GM19468 (cell line): ENCODE measurements around the gene D2HGDH.
"Not testable (repeated sequence)": the region's sequence is repeated elsewhere in the genome, so short reads cannot be mapped to it uniquely, and the experiment has no call there.

Source experiments
- ATAC-seq: cut with Tn5 transposase; IDR thresholded peaks from one replicate; pipeline ENCODE4 v1.9.1; 2021; ENCODE audit warnings: mild to moderate bottlenecking, moderate library complexity, moderate number of reproducible peaks; ENCODE audit not compliant: unreplicated experiment; ENCODE audit errors: extremely low read depth

D2HGDH gene

DNA sequence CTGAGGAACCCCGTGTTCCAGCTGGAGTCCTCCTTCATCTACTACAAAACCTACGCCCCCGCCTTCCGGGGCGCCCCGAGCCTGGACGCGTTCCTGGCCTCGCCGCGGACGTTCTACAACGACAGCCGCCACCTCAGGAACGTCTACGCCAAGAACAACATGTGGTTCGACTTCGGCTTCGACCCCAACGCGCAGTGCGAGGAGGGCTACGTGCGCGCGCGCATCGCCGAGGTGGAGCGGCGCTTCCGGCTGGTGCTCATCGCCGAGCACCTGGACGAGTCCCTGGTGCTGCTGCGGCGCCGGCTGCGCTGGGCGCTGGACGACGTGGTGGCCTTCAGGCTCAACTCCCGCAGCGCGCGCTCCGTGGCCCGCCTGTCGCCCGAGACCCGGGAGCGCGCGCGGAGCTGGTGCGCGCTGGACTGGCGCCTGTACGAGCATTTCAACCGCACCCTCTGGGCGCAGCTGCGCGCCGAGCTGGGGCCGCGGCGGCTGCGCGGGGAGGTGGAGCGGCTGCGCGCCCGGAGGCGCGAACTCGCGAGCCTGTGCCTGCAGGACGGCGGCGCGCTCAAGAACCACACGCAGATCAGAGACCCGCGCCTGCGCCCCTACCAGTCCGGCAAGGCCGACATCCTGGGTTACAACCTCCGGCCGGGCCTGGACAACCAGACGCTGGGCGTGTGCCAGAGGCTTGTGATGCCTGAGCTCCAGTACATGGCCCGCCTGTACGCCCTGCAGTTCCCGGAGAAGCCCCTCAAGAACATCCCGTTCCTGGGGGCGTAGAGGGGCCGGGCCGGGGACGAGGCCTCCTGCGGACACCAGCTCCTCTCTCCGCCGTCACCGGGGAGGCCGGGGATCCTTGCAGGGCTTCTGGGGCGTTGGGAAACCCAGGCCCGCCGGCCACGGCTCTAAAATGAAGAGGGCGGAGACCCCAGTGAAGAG is 69.2 kb downstream of the D2HGDH start:
- no peak for ATAC-seq

GRCh38 chr2:241804326-241805229 is 70.1 kb downstream of the D2HGDH start:
- ATAC-seq: no peak

- not testable (repeated sequence) for ATAC-seq
Measured at GRCh38 chr2:241806217-241806616, 71.8 kb downstream of the D2HGDH start.

DNA sequence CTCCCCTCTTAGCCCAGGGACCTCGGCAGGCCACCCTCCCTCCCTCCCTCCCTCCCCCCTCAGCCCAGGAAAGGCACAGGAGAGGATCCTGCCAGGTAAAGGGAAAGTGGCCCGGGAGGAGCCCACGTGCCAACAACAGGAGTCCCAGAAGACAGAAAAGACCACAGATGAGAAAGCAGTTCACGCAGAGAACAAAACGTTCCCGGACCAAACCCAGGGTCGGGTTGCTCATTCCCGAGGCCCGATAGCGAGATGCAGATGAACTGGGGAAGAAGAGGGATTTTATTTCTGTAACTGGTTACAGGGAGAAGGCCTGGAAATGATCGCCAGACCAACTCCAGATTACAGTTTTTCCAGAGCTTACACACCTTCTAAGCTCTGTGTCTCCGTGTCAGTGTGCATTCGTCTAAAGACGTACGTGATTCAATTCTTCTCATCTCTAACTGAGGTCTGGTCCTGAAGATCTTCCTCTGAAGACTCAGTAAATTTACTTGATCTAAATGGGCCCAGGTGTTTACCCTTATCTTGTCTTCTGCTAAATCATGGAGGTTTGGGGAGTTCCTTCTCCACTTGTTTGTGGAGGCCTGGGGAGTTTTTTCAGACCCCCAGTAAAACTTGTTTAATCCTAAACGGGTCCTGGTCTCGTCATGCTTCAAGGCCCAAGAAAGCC is 73.8 kb downstream of the D2HGDH start:
- no peak for ATAC-seq

DNA sequence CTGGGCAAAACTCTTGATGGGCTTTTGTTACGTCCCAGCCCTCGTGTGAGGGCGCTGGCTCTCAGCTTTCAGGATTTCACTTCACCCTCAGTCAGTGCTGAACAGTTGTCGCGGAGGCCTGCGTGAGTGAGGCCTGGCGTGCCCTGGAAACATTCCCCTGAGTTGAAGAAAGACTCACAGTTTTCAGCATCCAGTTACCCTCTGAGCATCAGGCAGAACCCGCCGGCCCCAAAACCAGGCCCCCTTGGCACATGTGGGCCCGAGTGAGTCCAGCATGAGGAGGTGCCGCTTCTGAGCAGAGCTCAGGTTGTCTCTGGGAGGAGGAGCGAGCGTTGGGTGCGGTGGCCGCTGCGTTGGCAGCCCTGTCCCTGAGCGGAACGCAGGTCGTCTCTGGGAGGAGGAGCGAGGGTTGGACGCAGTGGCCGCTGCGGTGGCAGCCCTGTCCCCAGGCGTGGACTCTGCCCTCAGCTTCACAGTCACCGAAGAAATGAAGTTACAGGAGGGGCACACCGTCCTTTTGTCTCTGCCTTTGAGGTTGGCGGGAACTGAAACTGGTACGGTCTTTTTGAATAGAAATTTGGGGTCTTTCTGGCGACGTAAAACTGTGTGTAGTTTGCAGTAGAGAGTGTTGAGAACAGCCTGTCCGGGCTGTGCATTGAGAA is 74.4 kb downstream of the D2HGDH start, which contains the start of gene NEU4:
NEU4 (plus strand) TSS at position 473 of the 662 bp plus-strand sequence. CDS start 5,292 bp downstream, outside the sequence.
- no peak for ATAC-seq

DNA sequence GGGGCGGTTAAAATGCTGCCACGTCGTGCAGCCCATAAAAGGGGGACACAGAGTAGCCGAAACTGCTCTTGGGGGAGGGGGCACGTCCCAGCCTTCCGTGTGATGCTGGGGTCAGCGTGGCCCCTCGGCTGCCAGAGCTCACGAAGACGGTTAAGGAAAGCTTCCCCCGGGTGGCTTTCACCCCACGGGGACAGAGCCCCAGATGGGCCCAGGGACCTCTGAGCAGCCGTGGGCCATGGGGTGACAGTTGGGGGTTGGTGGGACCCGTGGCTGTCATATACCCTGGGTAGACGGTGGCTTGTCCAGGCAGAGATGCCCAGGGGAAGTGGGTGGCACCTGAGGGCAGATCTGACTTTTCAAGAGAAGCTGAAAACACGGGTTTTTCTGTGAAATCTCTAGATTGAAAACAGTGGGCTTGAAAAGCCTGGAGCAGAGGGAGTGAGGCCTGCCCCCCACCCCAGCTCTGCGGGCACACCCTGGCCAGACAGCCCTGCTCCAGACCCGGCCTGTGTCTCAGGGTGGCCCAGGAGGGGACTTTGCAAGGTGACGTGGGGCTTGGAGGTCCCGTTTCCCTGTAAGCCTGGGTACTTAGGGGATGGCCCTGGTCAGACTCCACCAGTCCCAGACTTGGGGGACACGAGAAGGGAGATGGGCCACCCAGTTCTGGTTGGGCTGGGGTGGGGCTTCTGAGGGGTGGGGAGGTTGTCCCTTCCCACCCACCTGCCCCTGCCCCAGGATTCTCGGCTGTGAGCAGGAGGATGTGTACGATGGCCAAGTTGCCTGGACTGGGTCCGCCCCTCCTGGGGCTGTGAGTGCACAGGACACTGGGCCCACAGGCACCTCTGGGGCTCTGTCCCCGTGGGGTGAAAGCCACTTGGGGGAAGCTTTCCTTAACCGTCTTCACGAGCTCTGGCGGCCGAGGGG is 75.2 kb downstream of the D2HGDH start:
- ATAC-seq: no peak

GRCh38 chr2:241810307-241811200 is 76.1 kb downstream of the D2HGDH start:
- ATAC-seq: no peak

DNA sequence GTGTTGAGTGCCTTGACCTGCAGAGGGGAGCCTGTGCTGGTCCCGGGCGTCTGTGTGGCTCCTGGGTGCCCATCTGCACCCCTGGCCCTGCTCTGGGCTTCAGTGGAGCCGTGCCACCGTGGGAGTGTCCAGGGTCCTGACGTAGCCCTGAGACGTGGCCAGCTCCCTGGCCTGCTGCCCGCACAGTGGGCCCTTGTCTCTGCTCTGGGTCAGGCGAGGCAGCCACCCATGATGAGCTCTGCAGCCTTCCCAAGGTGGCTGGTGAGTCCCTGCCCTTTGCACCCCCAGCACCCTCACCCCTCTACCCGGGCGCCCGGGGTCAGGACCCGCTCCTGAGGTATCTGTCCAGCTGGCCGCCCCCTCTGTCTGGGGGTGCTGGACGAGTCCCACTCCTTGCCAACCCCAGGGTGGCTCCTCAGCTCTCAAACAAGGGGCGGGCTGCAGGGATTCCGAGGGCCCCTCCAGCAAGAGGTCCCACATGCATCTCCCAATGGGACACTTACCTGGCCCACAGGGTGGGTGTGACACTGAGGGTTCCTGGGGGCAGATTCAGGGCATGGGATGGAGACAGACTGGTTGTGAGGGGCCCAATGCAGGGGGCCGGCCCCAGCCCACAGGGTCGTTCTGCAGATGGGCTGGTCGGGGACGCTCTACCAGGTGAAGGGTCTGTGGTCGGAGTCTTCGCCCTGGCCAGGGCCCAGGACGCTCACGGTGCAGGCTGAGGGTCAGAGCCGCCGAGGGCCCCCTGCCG is 76.9 kb downstream of the D2HGDH start:
- ATAC-seq: no peak

- no peak for ATAC-seq
Measured at GRCh38 chr2:241811952-241812729, 77.7 kb downstream of the D2HGDH start.

DNA sequence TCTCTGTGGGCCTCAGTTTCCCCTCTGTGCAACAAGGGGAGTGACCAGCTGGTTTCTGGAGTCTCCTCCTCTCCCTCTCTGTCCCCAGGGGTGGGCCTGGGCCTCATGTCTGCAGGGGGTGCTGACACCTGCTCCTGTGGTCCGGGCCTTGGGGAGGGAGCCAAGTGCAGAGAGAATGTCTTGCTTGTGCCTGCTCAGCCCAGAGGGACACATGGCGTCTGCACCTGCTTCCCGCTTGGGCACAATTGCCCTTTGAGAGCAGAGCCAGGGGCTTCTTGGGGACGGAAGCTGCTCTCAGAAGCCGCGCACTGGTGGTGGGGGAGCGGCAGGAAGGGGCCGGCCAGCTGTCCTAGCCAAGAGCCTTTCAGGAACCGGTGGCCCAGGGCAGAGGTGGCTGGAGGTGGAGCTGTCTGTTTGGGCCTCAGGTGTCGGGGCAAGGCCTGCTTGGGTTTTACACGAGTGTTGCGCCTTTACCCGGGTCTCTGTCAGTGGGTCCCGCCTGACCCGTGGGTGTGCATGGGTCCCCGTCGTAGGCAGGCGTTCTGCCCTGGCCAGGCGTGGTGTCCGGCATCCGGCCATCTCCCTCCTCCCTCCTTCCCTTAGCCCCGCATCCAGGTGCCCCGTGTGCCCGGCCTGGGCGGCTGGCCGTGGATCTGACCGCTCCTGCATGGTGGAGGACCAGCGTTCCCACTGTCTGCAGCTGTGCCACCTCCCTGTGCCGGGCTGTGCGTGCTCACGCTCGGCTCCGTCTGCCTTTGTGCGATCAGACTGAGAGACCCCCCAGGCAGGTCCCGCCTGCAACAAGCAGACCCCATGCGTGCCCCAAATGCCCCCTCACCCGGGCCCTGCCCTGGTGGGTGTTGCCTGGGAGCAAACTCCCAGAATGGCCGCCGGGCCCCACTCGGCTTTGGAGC is 78.6 kb downstream of the D2HGDH start:
- no peak for ATAC-seq

DNA sequence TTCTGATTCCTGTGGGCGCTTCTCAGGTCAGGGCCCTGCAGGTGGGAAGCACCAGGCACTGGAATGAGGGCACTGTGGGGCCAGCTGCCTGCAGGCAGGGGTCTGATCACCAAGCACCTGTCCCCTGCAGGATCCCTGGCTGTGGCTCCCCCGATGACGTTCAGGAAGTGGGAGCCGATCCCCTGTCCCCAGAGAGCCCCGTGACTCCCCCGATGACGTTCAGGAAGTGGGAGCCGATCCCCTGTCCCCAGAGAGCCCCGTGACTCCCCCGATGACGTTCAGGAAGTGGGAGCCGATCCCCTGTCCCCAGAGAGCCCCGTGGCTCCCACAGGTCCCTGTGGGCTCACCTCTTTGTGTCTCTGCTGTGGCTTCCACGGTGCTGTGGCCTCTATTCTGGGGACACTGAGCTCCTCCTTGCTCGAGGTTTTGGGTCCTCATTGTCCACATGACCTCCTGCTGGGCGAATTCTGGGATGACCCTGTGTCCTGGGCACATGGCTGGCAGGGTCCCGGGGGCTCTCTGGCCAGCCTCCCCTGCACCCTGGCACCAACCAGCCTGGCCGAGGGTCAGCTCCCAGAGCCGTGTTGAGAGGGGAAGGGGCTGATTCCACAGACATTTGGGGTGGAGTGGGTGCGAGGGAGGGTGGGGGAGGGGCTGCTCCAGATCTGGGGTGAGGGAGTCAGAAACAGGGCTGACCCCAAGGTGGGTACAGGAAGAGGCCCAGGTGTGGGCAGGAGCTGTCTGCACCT is 79.4 kb downstream of the D2HGDH start:
- ATAC-seq: no peak

DNA sequence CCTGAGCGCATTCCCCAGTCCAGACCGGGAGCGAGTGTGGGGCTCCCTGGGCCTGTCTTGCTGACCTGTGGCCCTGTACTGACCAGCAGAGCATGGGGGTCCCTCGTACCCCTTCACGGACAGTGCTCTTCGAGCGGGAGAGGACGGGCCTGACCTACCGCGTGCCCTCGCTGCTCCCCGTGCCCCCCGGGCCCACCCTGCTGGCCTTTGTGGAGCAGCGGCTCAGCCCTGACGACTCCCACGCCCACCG is 79.9 kb downstream of the D2HGDH start:
- no peak for ATAC-seq

- no peak for ATAC-seq
Measured at GRCh38 chr2:241814643-241815476, 80.4 kb downstream of the D2HGDH start.
